Skin epidermis (tissue), 12 donors: Measurements from ENCODE around the gene KIF3C.
"Not testable (repeated sequence)": the region's sequence is repeated elsewhere in the genome, so short reads cannot be mapped to it uniquely, and the experiment has no call there.

Source experiments
- H3K27ac ChIP-seq, 21 experiments: fragments of 200-600 bp; sonication (generic) in 11 of 21; one replicate each; pipeline ENCODE4 v1.5.0; 2020; ENCODE audit warnings: mild to moderate bottlenecking in 3 of 21, inconsistent platforms in 2 of 21, moderate library complexity in 2 of 21
- H3K4me3 ChIP-seq, 7 experiments: fragments of 200-600 bp; sonication (generic) in 2 of 7; one replicate each; pipeline ENCODE4 v1.5.0; 2020; ENCODE audit warnings: inconsistent platforms in 2 of 7, mild to moderate bottlenecking in 2 of 7, moderate library complexity in 1 of 7

Gene KIF3C

GRCh38 chr2:25982273-25982967 is at the start of gene KIF3C:
Gene KIF3C, minus strand, starts transcription at chr2:25982497. Its CDS starts 580 bp downstream, at chr2:25981917.
- peak within 1 kb of the TSS in 19 of 21 experiments; percentile 25 to 85 (median 64) for H3K27ac ChIP-seq
- peak within 1 kb of the TSS; percentile 66 to 83 (median 74) for H3K4me3 ChIP-seq

GRCh38 chr2:26028083-26028482 is 45.8 kb upstream of the KIF3C start:
- H3K4me3 ChIP-seq, H3K27ac ChIP-seq: not testable (repeated sequence)

- Histone ChIP-seq H3K27ac (no peak overlapping the region), H3K4me3 (no peak overlapping the region)
Measured at GRCh38 chr2:26025509-26025908, 43.2 kb upstream of the KIF3C start.

- H3K4me3 ChIP-seq = no peak overlapping the region
Measured at GRCh38 chr2:26024260-26024659, 42.0 kb upstream of the KIF3C start.

GRCh38 chr2:26020231-26020640 is 37.9 kb upstream of the KIF3C start:
- H3K27ac ChIP-seq = peak overlapping the region in 2 of 21 experiments; percentile 39 to 61
- no peak overlapping the region for H3K4me3 ChIP-seq

More at GRCh38 chr2:26024260-26024659, 42.0 kb upstream of the KIF3C start:
- H3K27ac ChIP-seq = no peak overlapping the region

GRCh38 chr2:26018184-26019055 is 36.1 kb upstream of the KIF3C start:
- H3K27ac ChIP-seq = peak overlapping the region in 20 of 21 experiments; percentile 10 to 84 (median 73)
- no peak overlapping the region for H3K4me3 ChIP-seq

- Histone ChIP-seq H3K4me3 (no peak overlapping the region), H3K27ac (peak overlapping the region in 20 of 21 experiments; percentile 10 to 84 (median 73))
Measured at GRCh38 chr2:26017464-26018183, 35.3 kb upstream of the KIF3C start.

- H3K4me3 ChIP-seq = not testable (repeated sequence)
Measured at GRCh38 chr2:26016706-26017045, 34.4 kb upstream of the KIF3C start.

GRCh38 chr2:26016012-26016705 is 33.9 kb upstream of the KIF3C start:
- Histone ChIP-seq H3K27ac (peak overlapping the region in 13 of 21 experiments; percentile 1 to 82 (median 73)), H3K4me3 (no peak overlapping the region)

More at GRCh38 chr2:26016706-26017045, 34.4 kb upstream of the KIF3C start:
- H3K27ac ChIP-seq = peak overlapping the region in 16 of 21 experiments; percentile 32 to 83 (median 73)

- peak overlapping the region in 16 of 21 experiments; percentile 3 to 82 (median 53) for H3K27ac ChIP-seq
Measured at GRCh38 chr2:26013668-26014067, 31.4 kb upstream of the KIF3C start.

GRCh38 chr2:26011990-26012856 is 29.9 kb upstream of the KIF3C start:
- Histone ChIP-seq H3K4me3 (no peak overlapping the region), H3K27ac (peak overlapping the region in 20 of 21 experiments; percentile 20 to 82 (median 60))

More at GRCh38 chr2:26013668-26014067, 31.4 kb upstream of the KIF3C start:
- no peak overlapping the region for H3K4me3 ChIP-seq

- Histone ChIP-seq H3K4me3 (no peak overlapping the region), H3K27ac (peak overlapping the region in 20 of 21 experiments; percentile 10 to 82 (median 60))
Measured at GRCh38 chr2:26011609-26011989, 29.3 kb upstream of the KIF3C start.

- Histone ChIP-seq H3K4me3 (no peak overlapping the region), H3K27ac (peak overlapping the region in 11 of 21 experiments; percentile 28 to 82 (median 65))
Measured at GRCh38 chr2:26010943-26011342, 28.6 kb upstream of the KIF3C start.

GRCh38 chr2:26009567-26009963 is 27.3 kb upstream of the KIF3C start:
- Histone ChIP-seq H3K27ac (peak overlapping the region in 14 of 21 experiments; percentile 40 to 85 (median 60)), H3K4me3 (no peak overlapping the region)

GRCh38 chr2:26008851-26009566 is 26.7 kb upstream of the KIF3C start:
- H3K4me3 ChIP-seq = no peak overlapping the region
- peak overlapping the region in 20 of 21 experiments; percentile 34 to 85 (median 76) for H3K27ac ChIP-seq

GRCh38 chr2:26008095-26008494 is 25.8 kb upstream of the KIF3C start:
- H3K27ac ChIP-seq = peak overlapping the region in 20 of 21 experiments; percentile 24 to 85 (median 76)
- H3K4me3 ChIP-seq = no peak overlapping the region

GRCh38 chr2:26002632-26003310 is 20.5 kb upstream of the KIF3C start:
- H3K4me3 ChIP-seq = no peak overlapping the region
- H3K27ac ChIP-seq = peak overlapping the region in 20 of 21 experiments; percentile 41 to 85 (median 78)
